Keratinocyte (primary cell): ENCODE measurements around the gene CORO2B. TPM values are rescaled to one million over a fixed set of nuclear protein-coding genes. Genes with fewer than 3 reads are reported as not detected.

Source experiments
- DNase-seq: peaks from one replicate; pipeline ENCODE4 v3.0.0-alpha.2; 2011; ENCODE audit warnings: low read depth, missing footprints, low spot score
- FAIRE-seq: peaks from 2 replicates; lab custom pipeline; 2011; peaks lifted over from hg19 to GRCh38; lab: Jason Lieb, UNC
- H2AFZ ChIP-seq: 2 replicates; pipeline ENCODE4 v1.6.0; 2012; ENCODE audit warnings: low read length, control low read depth, inconsistent platforms; ENCODE audit not compliant: control insufficient read depth
- H3K27ac ChIP-seq: 2 replicates; pipeline ENCODE4 v1.5.1; 2011; ENCODE audit warnings: low read length; ENCODE audit not compliant: control insufficient read depth, insufficient read depth
- H3K27me3 ChIP-seq: 3 replicates; pipeline ENCODE4 v1.6.0; 2011; ENCODE audit warnings: low read length; ENCODE audit not compliant: control insufficient read depth, insufficient read depth; ENCODE audit errors: extremely low read depth
- H3K36me3 ChIP-seq, 2 experiments: 2 replicates in 1 of 2; 3 replicates in 1 of 2; pipeline ENCODE4 v1.5.1; 2011; ENCODE audit warnings: low read length in 2 of 2, mild to moderate bottlenecking in 1 of 2; ENCODE audit not compliant: control insufficient read depth in 2 of 2, insufficient read depth in 2 of 2; ENCODE audit errors: extremely low read depth in 1 of 2
- H3K4me1 ChIP-seq: 3 replicates; pipeline ENCODE4 v1.5.1; 2011; ENCODE audit warnings: low read length; ENCODE audit not compliant: control insufficient read depth, insufficient read depth; ENCODE audit errors: extremely low read depth
- H3K4me2 ChIP-seq: 3 replicates; pipeline ENCODE4 v1.6.0; 2011; ENCODE audit warnings: low read depth, low read length; ENCODE audit not compliant: control insufficient read depth, insufficient read depth; ENCODE audit errors: extremely low read depth
- H3K4me3 ChIP-seq, 3 experiments: fragments of 200-600 bp in 1 of 3; sonication (generic) in 1 of 3; 2 replicates in 2 of 3; 3 replicates in 1 of 3; pipeline ENCODE4 v1.5.1; 2011 to 2016; ENCODE audit warnings: low read length in 3 of 3, mild to moderate bottlenecking in 3 of 3, control low read depth in 2 of 3, inconsistent platforms in 1 of 3, low read depth in 1 of 3, mixed read lengths in 1 of 3, mixed run types in 1 of 3, moderate library complexity in 1 of 3; ENCODE audit not compliant: control insufficient read depth in 2 of 3, insufficient read depth in 2 of 3; ENCODE audit errors: extremely low read depth in 1 of 3
- H3K79me2 ChIP-seq: 2 replicates; pipeline ENCODE4 v1.6.0; 2012; ENCODE audit warnings: low read length; ENCODE audit not compliant: control insufficient read depth, insufficient read depth
- H3K9ac ChIP-seq: 3 replicates; pipeline ENCODE4 v1.6.0; 2011; ENCODE audit warnings: low read length; ENCODE audit not compliant: control insufficient read depth, insufficient read depth; ENCODE audit errors: extremely low read depth
- H3K9me1 ChIP-seq: 3 replicates; pipeline ENCODE4 v1.6.0; 2011; ENCODE audit warnings: low read length; ENCODE audit not compliant: control insufficient read depth, insufficient read depth; ENCODE audit errors: extremely low read depth
- H3K9me3 ChIP-seq: 2 replicates; pipeline ENCODE4 v1.5.1; 2012; ENCODE audit warnings: low read depth, low read length; ENCODE audit not compliant: control insufficient read depth
- H4K20me1 ChIP-seq: 3 replicates; pipeline ENCODE4 v1.6.0; 2011; ENCODE audit warnings: low read length; ENCODE audit not compliant: control insufficient read depth, insufficient read depth; ENCODE audit errors: extremely low read depth
- CTCF ChIP-seq, 3 experiments: IDR thresholded peaks in 1 of 3; conservative IDR thresholded peaks in 1 of 3; optimal IDR thresholded peaks in 1 of 3; 2 replicates in 2 of 3; 3 replicates in 1 of 3; pipeline versions ENCODE3 to v1.5.1; 2011; ENCODE audit warnings: low read length in 3 of 3, mild to moderate bottlenecking in 3 of 3, moderate library complexity in 2 of 3, control low read depth in 1 of 3, inconsistent platforms in 1 of 3; ENCODE audit not compliant: insufficient read depth in 2 of 3; ENCODE audit errors: extremely low read depth in 1 of 3
- EZH2 ChIP-seq: IDR thresholded peaks from one replicate; pipeline ENCODE4 v1.6.1; 2012; ENCODE audit warnings: inconsistent platforms, mild to moderate bottlenecking, low read length, moderate library complexity
- dilution Hi-C: fragments of 300-500 bp; cut with MboI; formaldehyde crosslinking; loops from one replicate; pipeline ENCODE4 v1.7.0; 2020; ENCODE audit warnings: low sequenced_read_pairs; ENCODE audit not compliant: extremely low pct_ligation_motif_present
- polyA plus RNA-seq, 5 experiments: library from polyadenylated mRNA; depleted of rRNA in 3 of 5; stranded (reverse) in 3 of 5; stranded (forward) in 1 of 5; unstranded in 1 of 5; fragments of >200 nt; gene quantifications; 1 replicate in 1 of 5; 2 replicates in 3 of 5; 3 replicates in 1 of 5; pipeline versions ENCODE4 v1.2.1 to v1.2.3, GENCODE V29; 2011 to 2012; ENCODE audit warnings: missing spikeins in 2 of 5, low read depth in 1 of 5, low replicate concordance in 1 of 5

CORO2B gene
- polyA plus RNA-seq, 1 donor (not counting 4 experiments of a cell fraction or from before 2014, with no cell fraction given) = 0.13 TPM

GRCh38 chr15:68580883-68581155 is 2.0 kb downstream of the CORO2B start:
- H3K9ac ChIP-seq = no peak overlapping the region
- H3K4me1 ChIP-seq = peaks cover 11% of the 10 kb centered on the region
- H3K9me3 ChIP-seq = no peaks in the 10 kb centered on the region
- no peaks in the 10 kb centered on the region for H3K9me1 ChIP-seq
- no peak overlapping the region for H3K27ac ChIP-seq
- H3K79me2 ChIP-seq = no peaks in the 10 kb centered on the region
- peaks cover 29% of the 10 kb centered on the region for H3K27me3 ChIP-seq
- no peaks in the 10 kb centered on the region for H3K36me3 ChIP-seq
- no peaks in the 10 kb centered on the region for H4K20me1 ChIP-seq
- no peak overlapping the region for H2AFZ ChIP-seq
- no peak overlapping the region for H3K4me3 ChIP-seq
- DNase-seq (no peak), FAIRE-seq (no peak)
- no peak overlapping the region for H3K4me2 ChIP-seq
- no peak for TF ChIP-seq CTCF (optimal IDR thresholded peaks at IDR 0.05 in 1 of 3, IDR thresholded peaks at IDR 0.05 in 1 of 3, conservative IDR thresholded peaks at IDR 0.05 in 1 of 3; ENCODE audit: extremely low read depth in 1 of 3, insufficient read depth in 2 of 3, low read length in 3 of 3)
- no peak for TF ChIP-seq EZH2
- dilution Hi-C loops = no loop called here

- Histone ChIP-seq H3K4me1 (peaks cover 20% of the 10 kb centered on the region), H3K27ac (no peak overlapping the region), H3K9me3 (no peaks in the 10 kb centered on the region), H3K79me2 (no peaks in the 10 kb centered on the region), H3K9ac (no peak overlapping the region), H3K9me1 (no peaks in the 10 kb centered on the region), H3K4me2 (no peak overlapping the region), H3K27me3 (peaks cover 29% of the 10 kb centered on the region), H4K20me1 (no peaks in the 10 kb centered on the region), H3K36me3 (no peaks in the 10 kb centered on the region), H3K4me3 (no peak overlapping the region), H2AFZ (no peak overlapping the region)
- DNase-seq = no peak
- dilution Hi-C loops = no loop called here
- FAIRE-seq = no peak
- TF ChIP-seq EZH2 = no peak
- TF ChIP-seq CTCF (optimal IDR thresholded peaks at IDR 0.05 in 1 of 3, IDR thresholded peaks at IDR 0.05 in 1 of 3, conservative IDR thresholded peaks at IDR 0.05 in 1 of 3; ENCODE audit: extremely low read depth in 1 of 3, insufficient read depth in 2 of 3, low read length in 3 of 3) = no peak
Observed at GRCh38 chr15:68581725-68582124, 2.9 kb downstream of the CORO2B start.
